Epithelial cell of proximal tubule (primary cell): ENCODE measurements around the gene HSD11B2. TPM values are rescaled to one million over a fixed set of nuclear protein-coding genes. Genes with fewer than 3 reads are reported as not detected.

Source experiments
- DNase-seq: peaks from one replicate; pipeline ENCODE4 v3.0.0-alpha.2; 2011; ENCODE audit warnings: low read depth
- H3K4me3 ChIP-seq: 2 replicates; pipeline ENCODE4 v1.5.1; 2011; ENCODE audit warnings: low read depth, mild to moderate bottlenecking, low read length
- total RNA-seq: library from RNA; depleted of rRNA; stranded (reverse); fragments of >200 nt; gene quantifications from 2 replicates; pipeline ENCODE4 v1.2.3, GENCODE V29; 2015
- TF ChIP-seq, protein P1 (sequence below): conservative IDR thresholded peaks from 2 replicates; pipeline ENCODE4 v1.5.1; 2012; ENCODE audit warnings: low read depth, mild to moderate bottlenecking, low read length

HSD11B2 gene
- total RNA-seq, 1 donor from 2014 or later: 2.2 TPM

DNA sequence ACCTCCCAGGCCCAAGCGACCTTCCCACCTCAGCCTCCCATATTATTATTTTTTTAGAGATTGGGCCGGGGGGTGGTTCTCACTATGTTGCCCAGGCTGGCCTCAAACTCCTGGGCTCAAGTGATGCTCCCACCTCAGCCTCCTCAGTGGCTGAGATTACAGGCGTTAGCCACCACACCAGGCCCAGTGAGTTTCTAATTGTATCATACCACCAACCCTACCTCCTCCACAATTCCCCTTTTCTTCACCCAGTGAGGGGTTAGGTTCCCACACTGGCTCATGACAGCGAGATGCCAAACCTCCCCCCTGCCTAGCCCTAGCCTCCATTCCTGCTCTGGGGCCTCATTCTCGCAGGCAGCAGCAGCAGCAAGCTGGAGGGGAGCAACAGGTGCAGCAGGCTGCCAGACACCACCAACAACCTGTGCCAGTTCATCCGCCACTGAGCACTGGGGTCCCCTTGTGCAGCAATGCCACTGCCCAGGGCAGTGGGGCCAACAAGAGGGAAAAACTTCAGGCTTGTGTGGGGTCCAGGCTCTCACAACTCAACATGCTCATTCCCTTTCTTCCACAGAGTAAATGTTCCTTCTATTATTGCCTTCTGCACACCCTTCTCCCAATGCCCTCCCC is 41.0 kb downstream of the HSD11B2 start:
- no peak overlapping the region for H3K4me3 ChIP-seq
- TF ChIP-seq, protein P1, sequence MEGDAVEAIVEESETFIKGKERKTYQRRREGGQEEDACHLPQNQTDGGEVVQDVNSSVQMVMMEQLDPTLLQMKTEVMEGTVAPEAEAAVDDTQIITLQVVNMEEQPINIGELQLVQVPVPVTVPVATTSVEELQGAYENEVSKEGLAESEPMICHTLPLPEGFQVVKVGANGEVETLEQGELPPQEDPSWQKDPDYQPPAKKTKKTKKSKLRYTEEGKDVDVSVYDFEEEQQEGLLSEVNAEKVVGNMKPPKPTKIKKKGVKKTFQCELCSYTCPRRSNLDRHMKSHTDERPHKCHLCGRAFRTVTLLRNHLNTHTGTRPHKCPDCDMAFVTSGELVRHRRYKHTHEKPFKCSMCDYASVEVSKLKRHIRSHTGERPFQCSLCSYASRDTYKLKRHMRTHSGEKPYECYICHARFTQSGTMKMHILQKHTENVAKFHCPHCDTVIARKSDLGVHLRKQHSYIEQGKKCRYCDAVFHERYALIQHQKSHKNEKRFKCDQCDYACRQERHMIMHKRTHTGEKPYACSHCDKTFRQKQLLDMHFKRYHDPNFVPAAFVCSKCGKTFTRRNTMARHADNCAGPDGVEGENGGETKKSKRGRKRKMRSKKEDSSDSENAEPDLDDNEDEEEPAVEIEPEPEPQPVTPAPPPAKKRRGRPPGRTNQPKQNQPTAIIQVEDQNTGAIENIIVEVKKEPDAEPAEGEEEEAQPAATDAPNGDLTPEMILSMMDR: no peak
- no peak for DNase-seq

GRCh38 chr16:67474551-67475455 is 43.9 kb downstream of the HSD11B2 start:
- H3K4me3 ChIP-seq: no peak overlapping the region
- no peak for DNase-seq
- TF ChIP-seq, protein P1: no peak

DNA sequence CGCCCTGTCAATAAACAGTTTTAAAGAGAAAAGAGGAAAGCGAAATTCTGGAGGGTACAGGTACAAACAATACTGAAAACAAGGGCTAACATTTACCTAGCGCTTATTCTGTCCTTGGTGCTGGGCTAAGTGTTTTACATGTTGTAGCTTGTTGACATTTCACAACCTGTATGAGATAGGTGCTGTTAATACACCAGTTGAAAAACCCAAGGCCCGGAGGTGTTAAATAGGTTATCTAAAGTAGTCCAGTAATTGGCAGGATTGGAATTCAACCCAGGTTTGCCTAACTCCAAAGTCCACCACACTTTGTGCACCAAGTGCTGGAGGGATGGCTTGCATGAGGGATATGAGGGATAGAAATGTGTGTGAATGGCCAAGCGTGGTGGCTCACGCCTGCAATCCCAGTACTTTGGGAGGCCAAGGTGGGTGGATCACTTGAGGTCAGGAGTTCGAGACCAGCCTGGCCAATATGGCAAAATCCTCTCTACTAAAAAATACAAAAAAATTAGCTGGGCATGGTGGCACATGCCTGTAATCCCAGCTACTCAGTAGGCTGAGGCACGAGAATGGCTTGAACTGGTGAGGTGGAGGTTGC is 47.1 kb downstream of the HSD11B2 start:
- H3K4me3 ChIP-seq: no peak overlapping the region
- DNase-seq: no peak
- TF ChIP-seq, protein P1: no peak

- TF ChIP-seq, protein P1: peak; percentile 78
- peak; percentile 63 for DNase-seq
- H3K4me3 ChIP-seq: peak within 1 kb of the TSS; percentile 91
These were observed 50.1 kb downstream of the HSD11B2 start, which contains the start of gene ATP6V0D1 for GRCh38 chr16:67480833-67481560. TSS of gene ATP6V0D1 (minus strand) at chr16:67481157. CDS start at chr16:67481086, 71 bp downstream.

DNA sequence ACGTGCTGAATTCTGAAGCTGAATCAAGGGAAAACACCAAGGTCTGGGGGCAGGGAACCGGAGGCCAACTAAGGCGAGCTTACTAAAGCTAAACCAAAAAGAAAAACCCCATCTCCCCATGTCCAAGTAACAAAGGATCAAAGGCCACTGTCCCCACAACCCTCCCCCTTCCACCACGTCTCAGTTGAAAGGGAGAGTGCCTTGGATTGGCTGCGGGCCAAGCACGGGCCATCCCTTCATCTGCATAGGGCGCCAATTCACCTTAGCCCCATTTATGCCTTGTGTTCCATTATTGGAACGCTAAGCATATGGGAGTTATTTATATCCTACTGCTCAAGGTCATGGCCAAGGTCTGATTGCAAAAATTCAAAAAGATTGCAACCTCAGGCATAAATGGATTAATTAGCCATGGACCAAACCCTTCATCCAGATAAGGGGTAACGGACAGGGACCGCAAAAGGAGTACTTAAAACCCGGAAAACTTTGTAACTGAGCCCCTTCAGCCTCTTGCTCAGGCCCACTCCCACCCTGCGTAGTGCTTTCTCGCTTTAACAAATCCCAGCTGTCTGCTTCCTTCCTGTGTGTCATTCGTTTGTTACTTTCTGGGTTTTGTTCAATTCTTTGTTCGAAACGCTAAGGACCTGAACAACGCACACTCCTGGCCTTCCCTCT is 50.8 kb downstream of the HSD11B2 start:
- TF ChIP-seq, protein P1: no peak
- DNase-seq: no peak
- peak overlapping the region; percentile 91 for H3K4me3 ChIP-seq

- TF ChIP-seq, protein P1: no peak
- no peak for DNase-seq
- peak overlapping the region; percentile 91 for H3K4me3 ChIP-seq
These were observed 51.5 kb downstream of the HSD11B2 start for GRCh38 chr16:67482233-67482924.
